Endothelial cell of hepatic sinusoid (primary cell): ENCODE results near the gene HS6ST3.

Experiments
- in situ Hi-C: cut with HindIII; loops from 2 replicates; pipeline ENCODE4 v1.10.0; 2017; ENCODE audit warnings: low sequenced_read_pairs

Gene HS6ST3

GRCh38 chr13:96862999-96863398, 773.1 kb downstream of the HS6ST3 start:
- in situ Hi-C loops, result no loop called here

- in situ Hi-C loops, result no loop called here
These were observed 781.6 kb downstream of the HS6ST3 start for GRCh38 chr13:96871469-96871868.

DNA sequence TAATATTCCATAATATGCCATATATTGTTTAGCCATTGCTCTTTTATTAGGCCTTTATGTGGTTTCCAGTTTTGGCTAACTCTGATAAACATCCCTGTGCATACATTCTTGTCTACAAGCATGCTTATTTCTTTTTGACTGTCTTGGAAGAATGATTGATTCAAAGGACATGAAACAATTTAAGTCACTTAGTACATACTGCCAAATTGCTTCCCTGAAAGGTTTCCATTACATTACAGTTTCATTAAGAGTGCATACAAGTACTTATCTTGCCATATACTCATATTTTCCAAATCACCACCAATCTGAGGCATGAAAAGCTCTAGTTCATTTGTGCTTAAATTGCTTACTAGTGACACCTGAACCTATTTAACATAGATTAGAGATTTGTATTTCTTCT, 790.5 kb downstream of the HS6ST3 start:
- in situ Hi-C loops, result no loop called here
